GM12878 (cell line): ENCODE results near the gene COL13A1. TPM values are rescaled to one million over a fixed set of nuclear protein-coding genes. Genes with fewer than 3 reads are reported as not detected.

ENCODE experiments used
- MLLT1 ChIP-seq: fragments of 450-650 bp; IDR thresholded peaks from 2 replicates; pipeline ENCODE4 v1.6.1; 2016; ENCODE audit warnings: mild to moderate bottlenecking
- NFIC ChIP-seq: IDR thresholded peaks from 2 replicates; pipeline ENCODE4 v1.6.1; 2012; ENCODE audit warnings: low read depth, mild to moderate bottlenecking, inconsistent platforms, low read length, moderate library complexity
- NFXL1 ChIP-seq: fragments of 450-650 bp; IDR thresholded peaks from 2 replicates; pipeline ENCODE4 v1.6.1; 2017; ENCODE audit warnings: antibody characterized with exemption, mild to moderate bottlenecking, borderline replicate concordance
- NFYB ChIP-seq: IDR thresholded peaks from 2 replicates; pipeline ENCODE4 v1.6.1; 2011; ENCODE audit warnings: low read depth, mild to moderate bottlenecking, low read length, improper control_type of control experiment, moderate library complexity; ENCODE audit not compliant: insufficient read depth
- PRDM15 ChIP-seq: fragments of 450-650 bp; formaldehyde crosslinking; IDR thresholded peaks from 2 replicates; pipeline ENCODE4 v1.4.0; 2020; ENCODE audit warnings: mild to moderate bottlenecking, moderate library complexity
- RFX5 ChIP-seq: IDR thresholded peaks from 2 replicates; pipeline ENCODE4 v1.6.1; 2011; ENCODE audit warnings: low read depth, low read length, improper control_type of control experiment
- polyA plus RNA-seq, 11 experiments: library from polyadenylated mRNA; depleted of rRNA in 4 of 11; unstranded in 6 of 11; stranded (reverse) in 5 of 11; fragments of >200 nt; fragmentation: Nextera tagmentation in 4 of 11; fragmentation: Illumina TruSeq in 1 of 11; extraction: Ambion mirVana in 4 of 11; extraction: Trizol in 1 of 11; gene quantifications; 1 replicate in 1 of 11; 2 replicates in 10 of 11; pipeline versions ENCODE4 v1.2.1 to v1.2.3, GENCODE V29; 2011 to 2016; ENCODE audit warnings: inconsistent platforms in 2 of 11, missing spikeins in 2 of 11, low read depth in 1 of 11
- total RNA-seq, 4 experiments: library from RNA; depleted of rRNA in 3 of 4; stranded (reverse); fragments of >200 nt in 3 of 4; fragmentation: Illumina TruSeq in 1 of 4; extraction: Trizol in 1 of 4; gene quantifications; 2 replicates each; pipeline versions ENCODE4 v1.2.1 to v1.2.3, GENCODE V29; 2013 to 2021
- TF ChIP-seq, protein P1 (sequence below): fragments of 450-650 bp; IDR thresholded peaks from 2 replicates; pipeline ENCODE4 v1.6.1; 2017; ENCODE audit warnings: mild to moderate bottlenecking

The COL13A1 gene
- total and polyA plus RNA-seq, 10 of the 15 experiments (the other 5 are each of a cell fraction or from before 2014, with no cell fraction given) = 0.03 to 0.15 (median 0.05) TPM; not detected in 7

DNA sequence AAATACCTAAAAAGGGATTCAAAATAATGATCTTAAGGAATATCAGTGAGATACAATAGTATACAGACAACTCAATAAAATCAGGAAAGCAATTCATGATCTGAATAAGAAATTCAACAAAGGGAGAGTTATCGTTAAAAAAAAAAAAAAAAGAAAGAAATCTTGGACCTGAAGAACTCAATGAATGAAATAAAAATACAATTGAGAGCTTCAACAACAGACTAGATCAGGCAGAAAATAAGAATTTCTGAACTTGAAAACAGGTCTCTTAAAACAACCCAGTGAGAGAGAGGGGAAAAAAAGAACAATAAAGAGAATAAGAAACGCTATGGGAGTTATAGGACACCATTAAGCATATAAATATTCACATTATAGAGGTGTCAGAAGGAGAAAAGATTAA lies 179.0 kb downstream of the COL13A1 start (continued):
- TF ChIP-seq PRDM15 (CRISPR knock-in tag) = no peak
- TF ChIP-seq NFXL1 = no peak
- TF ChIP-seq RFX5 = no peak
- TF ChIP-seq NFIC = no peak
- no peak for TF ChIP-seq NFYB
- TF ChIP-seq, protein P1, sequence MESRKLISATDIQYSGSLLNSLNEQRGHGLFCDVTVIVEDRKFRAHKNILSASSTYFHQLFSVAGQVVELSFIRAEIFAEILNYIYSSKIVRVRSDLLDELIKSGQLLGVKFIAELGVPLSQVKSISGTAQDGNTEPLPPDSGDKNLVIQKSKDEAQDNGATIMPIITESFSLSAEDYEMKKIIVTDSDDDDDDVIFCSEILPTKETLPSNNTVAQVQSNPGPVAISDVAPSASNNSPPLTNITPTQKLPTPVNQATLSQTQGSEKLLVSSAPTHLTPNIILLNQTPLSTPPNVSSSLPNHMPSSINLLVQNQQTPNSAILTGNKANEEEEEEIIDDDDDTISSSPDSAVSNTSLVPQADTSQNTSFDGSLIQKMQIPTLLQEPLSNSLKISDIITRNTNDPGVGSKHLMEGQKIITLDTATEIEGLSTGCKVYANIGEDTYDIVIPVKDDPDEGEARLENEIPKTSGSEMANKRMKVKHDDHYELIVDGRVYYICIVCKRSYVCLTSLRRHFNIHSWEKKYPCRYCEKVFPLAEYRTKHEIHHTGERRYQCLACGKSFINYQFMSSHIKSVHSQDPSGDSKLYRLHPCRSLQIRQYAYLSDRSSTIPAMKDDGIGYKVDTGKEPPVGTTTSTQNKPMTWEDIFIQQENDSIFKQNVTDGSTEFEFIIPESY = no peak
- no peak for TF ChIP-seq MLLT1
